ENCODE results near the gene CPEB2. TPM values are rescaled to one million over a fixed set of nuclear protein-coding genes. Genes with fewer than 3 reads are reported as not detected.

The CPEB2 gene
- total and polyA plus RNA-seq, 2 experiments from 2014 or later: 3.5 to 6.6 TPM

DNA sequence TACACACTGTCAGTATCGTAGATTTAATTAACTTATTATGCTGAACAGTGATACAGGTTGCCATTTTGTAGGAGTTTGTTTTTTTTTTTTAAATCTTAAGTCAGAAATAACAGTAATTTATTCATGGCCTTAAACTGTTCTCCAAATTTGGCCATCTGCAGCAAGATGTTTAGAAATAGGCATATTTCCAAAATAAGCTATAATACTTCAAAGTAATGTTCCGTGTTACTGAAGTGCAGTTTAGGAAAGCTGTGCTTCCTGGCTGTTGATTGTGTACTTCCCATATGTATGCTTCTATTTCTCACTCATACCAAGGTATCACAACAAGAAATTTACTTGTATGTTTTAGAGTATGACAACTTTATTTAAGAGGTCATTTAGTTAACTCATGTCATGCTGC is 28.9 kb downstream of the CPEB2 start:
- H3F3A ChIP-seq (ENCODE audit: insufficient read depth): peaks cover 41% of the 10 kb centered on the region
- H4K20me1 ChIP-seq (ENCODE audit: insufficient read depth): no peaks in the 10 kb centered on the region
- no peaks in the 10 kb centered on the region for H3K9me3 ChIP-seq (ENCODE audit: low read depth)
- no peak overlapping the region for H3K4me3 ChIP-seq
- TF ChIP-seq EZH2phosphoT487 (IDR thresholded peaks at IDR 0.05; ENCODE audit: insufficient read depth, low read depth) (no peak), EZH2 (IDR thresholded peaks at IDR 0.05; ENCODE audit: insufficient read depth, poor library complexity, severe bottlenecking) (no peak)
- no peak overlapping the region for H3K9ac ChIP-seq
- H3K27me3 ChIP-seq (replicated peaks; ENCODE audit: insufficient read depth): no peaks in the 10 kb centered on the region
- H3K36me3 ChIP-seq (ENCODE audit: low read depth): peaks cover 21% of the 10 kb centered on the region
- no peaks in the 10 kb centered on the region for H3K9me2 ChIP-seq (ENCODE audit: insufficient read depth)
- H2AFZ ChIP-seq: no peak overlapping the region
- H3K79me2 ChIP-seq (ENCODE audit: insufficient read depth): peaks cover 91% of the 10 kb centered on the region
- peaks cover 57% of the 10 kb centered on the region for H3K4me1 ChIP-seq (ENCODE audit: insufficient read depth)
- peak overlapping the region; percentile 60 for H3K4me2 ChIP-seq (ENCODE audit: unreplicated experiment)
- DNase-seq: no peak
- 80 to 83% methylated on average over 2 of the region's 2 CpGs for WGBS, 2 experiments (ENCODE audit: low coverage in 1 of 2, low lambda C conversion rate in 2 of 2, missing lambda C conversion rate in 2 of 2)
- in situ Hi-C loops (cut with MboI): no loop called here
- no peak overlapping the region; the same call in 1 of the 2 replicates for H3K27ac ChIP-seq

DNA sequence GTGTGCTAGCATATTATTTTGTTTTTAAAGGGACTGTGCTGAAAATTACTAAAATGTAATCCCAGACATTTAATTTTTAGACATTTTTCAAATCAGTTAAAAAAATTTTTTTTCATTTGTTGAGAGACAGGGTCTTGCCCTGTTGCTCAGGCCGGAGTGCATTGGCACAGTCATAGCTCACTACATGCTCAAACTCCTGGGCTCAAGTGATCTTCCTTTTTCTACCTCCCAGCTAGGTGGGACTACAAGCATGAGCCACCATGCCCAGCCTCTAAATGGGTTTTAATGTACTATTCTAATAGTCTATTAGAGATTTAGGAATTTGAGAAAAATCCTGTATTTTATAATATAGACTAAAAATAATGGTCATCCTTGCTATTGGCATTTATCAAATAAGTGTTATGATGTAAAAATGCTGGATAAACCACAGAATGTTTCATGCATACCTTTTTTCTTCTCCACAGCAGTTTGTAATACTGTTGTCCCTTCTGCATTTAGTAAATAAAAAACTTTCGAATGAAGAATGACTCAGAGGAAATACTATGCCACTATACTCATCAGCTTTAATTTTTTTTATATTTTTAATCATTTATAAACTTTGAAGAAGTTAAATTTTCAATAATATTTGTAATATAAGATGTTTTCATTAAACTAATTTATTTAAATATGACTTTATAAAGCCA is 29.9 kb downstream of the CPEB2 start:
- TF ChIP-seq EZH2phosphoT487 (IDR thresholded peaks at IDR 0.05; ENCODE audit: insufficient read depth, low read depth): no peak
- no peak for TF ChIP-seq EZH2 (IDR thresholded peaks at IDR 0.05; ENCODE audit: insufficient read depth, poor library complexity, severe bottlenecking)
- peaks cover 57% of the 10 kb centered on the region for H3K4me1 ChIP-seq (ENCODE audit: insufficient read depth)
- WGBS, 2 experiments (ENCODE audit: low coverage in 1 of 2, low lambda C conversion rate in 2 of 2, missing lambda C conversion rate in 2 of 2): 41 to 42% methylated on average over 2 of the region's 2 CpGs
- peak overlapping the region; percentile 60 for H3K4me2 ChIP-seq (ENCODE audit: unreplicated experiment)
- peaks cover 21% of the 10 kb centered on the region for H3K36me3 ChIP-seq (ENCODE audit: low read depth)
- DNase-seq: peak; percentile 67
- no peaks in the 10 kb centered on the region for H3K9me3 ChIP-seq (ENCODE audit: low read depth)
- H3K9ac ChIP-seq: no peak overlapping the region
- H3F3A ChIP-seq (ENCODE audit: insufficient read depth): peaks cover 41% of the 10 kb centered on the region
- H3K27me3 ChIP-seq (replicated peaks; ENCODE audit: insufficient read depth): no peaks in the 10 kb centered on the region
- H3K27ac ChIP-seq: peak overlapping the region; percentile 43
- no peaks in the 10 kb centered on the region for H4K20me1 ChIP-seq (ENCODE audit: insufficient read depth)
- no peak overlapping the region for H2AFZ ChIP-seq
- no peaks in the 10 kb centered on the region for H3K9me2 ChIP-seq (ENCODE audit: insufficient read depth)
- peaks cover 86% of the 10 kb centered on the region for H3K79me2 ChIP-seq (ENCODE audit: insufficient read depth)
- H3K4me3 ChIP-seq: 0 out of 2 replicates have a peak overlapping the region, but pooled peaks have one; percentile 8
- in situ Hi-C loops (cut with MboI): no loop called here

DNA sequence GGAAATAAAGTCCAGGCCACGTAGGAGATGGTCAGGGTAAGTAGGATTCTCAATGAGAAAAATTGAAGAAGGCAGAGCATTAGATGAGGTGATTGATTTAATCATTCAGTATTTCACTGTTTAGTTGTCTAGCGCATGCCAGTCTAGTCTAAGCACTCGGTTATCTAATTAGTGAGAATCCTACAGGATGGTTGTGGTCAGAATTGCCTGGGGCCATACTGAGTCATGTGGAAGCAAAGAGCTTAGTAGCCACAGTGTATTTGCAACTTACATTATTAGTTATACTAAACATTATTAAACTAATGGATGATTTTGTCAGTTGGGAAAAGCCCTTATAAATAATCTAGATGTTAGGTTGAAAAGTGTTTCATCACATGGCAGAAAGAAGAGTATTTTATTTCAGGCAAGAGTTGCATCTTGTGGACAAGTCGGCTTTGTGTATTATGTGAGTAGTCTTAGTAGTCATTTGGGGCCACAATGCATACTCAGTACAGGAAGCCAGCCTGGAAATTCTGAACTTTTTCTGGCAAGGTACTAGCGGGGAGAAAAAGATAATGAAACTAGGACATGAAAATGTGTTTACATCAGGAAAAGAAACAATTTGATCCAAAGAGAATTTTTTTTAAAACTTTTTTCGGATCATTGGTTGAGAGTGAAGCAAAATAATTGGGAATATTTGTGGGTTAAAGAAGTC is 31.9 kb downstream of the CPEB2 start:
- Histone ChIP-seq H3K4me3 (no peak overlapping the region), H3K9me3 (ENCODE audit: low read depth) (no peaks in the 10 kb centered on the region), H3K27me3 (replicated peaks; ENCODE audit: insufficient read depth) (no peaks in the 10 kb centered on the region), H3K79me2 (ENCODE audit: insufficient read depth) (peaks cover 71% of the 10 kb centered on the region), H3K4me1 (ENCODE audit: insufficient read depth) (peaks cover 60% of the 10 kb centered on the region), H3K36me3 (ENCODE audit: low read depth) (peaks cover 17% of the 10 kb centered on the region), H3K27ac (peak overlapping the region; percentile 29), H3K9me2 (ENCODE audit: insufficient read depth) (no peaks in the 10 kb centered on the region), H3K4me2 (ENCODE audit: unreplicated experiment) (peak overlapping the region; percentile 9), H3K9ac (no peak overlapping the region), H4K20me1 (ENCODE audit: insufficient read depth) (no peaks in the 10 kb centered on the region), H2AFZ (no peak overlapping the region), H3F3A (ENCODE audit: insufficient read depth) (peaks cover 54% of the 10 kb centered on the region)
- TF ChIP-seq EZH2 (IDR thresholded peaks at IDR 0.05; ENCODE audit: insufficient read depth, poor library complexity, severe bottlenecking): no peak
- no peak for TF ChIP-seq EZH2phosphoT487 (IDR thresholded peaks at IDR 0.05; ENCODE audit: insufficient read depth, low read depth)
- in situ Hi-C loops (cut with MboI): no loop called here
- DNase-seq: peak; percentile 70
- 79% methylated on average over 6 of the region's 6 CpGs for WGBS, 2 experiments (ENCODE audit: low coverage in 1 of 2, low lambda C conversion rate in 2 of 2, missing lambda C conversion rate in 2 of 2)

DNA sequence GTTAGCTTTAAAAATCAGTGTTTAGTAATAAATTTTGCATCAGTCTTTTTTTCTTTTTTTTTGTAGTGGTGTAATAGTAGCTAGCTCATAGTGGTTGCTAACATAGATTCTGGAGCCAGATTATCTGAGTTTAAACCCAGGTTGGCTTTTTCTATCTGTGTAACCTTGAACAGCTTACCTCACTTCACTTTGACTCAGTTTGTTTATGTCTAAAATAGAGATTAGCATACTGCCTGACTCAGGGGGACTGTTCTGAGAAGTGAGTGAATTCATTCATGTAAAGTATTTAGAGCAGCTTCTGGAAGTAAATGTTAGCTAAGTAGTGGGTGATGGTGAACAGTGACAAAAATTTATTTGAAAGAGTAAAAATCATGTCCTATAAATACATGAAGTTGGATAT is 32.9 kb downstream of the CPEB2 start:
- H3F3A ChIP-seq (ENCODE audit: insufficient read depth): peaks cover 54% of the 10 kb centered on the region
- in situ Hi-C loops (cut with MboI): no loop called here
- no peaks in the 10 kb centered on the region for H3K9me3 ChIP-seq (ENCODE audit: low read depth)
- no peak overlapping the region for H2AFZ ChIP-seq
- DNase-seq: peak; percentile 47
- no peaks in the 10 kb centered on the region for H3K9me2 ChIP-seq (ENCODE audit: insufficient read depth)
- peaks cover 17% of the 10 kb centered on the region; the same call in 1 of the 2 replicates for H3K36me3 ChIP-seq (ENCODE audit: low read depth)
- H3K4me3 ChIP-seq: no peak overlapping the region
- H3K79me2 ChIP-seq (ENCODE audit: insufficient read depth): peaks cover 71% of the 10 kb centered on the region
- no peak overlapping the region for H3K9ac ChIP-seq
- TF ChIP-seq EZH2 (IDR thresholded peaks at IDR 0.05; ENCODE audit: insufficient read depth, poor library complexity, severe bottlenecking): no peak
- TF ChIP-seq EZH2phosphoT487 (IDR thresholded peaks at IDR 0.05; ENCODE audit: insufficient read depth, low read depth): no peak
- peaks cover 60% of the 10 kb centered on the region for H3K4me1 ChIP-seq (ENCODE audit: insufficient read depth)
- H3K4me2 ChIP-seq (ENCODE audit: unreplicated experiment): peak overlapping the region; percentile 9
- H4K20me1 ChIP-seq (ENCODE audit: insufficient read depth): no peaks in the 10 kb centered on the region
- no peaks in the 10 kb centered on the region for H3K27me3 ChIP-seq (replicated peaks; ENCODE audit: insufficient read depth)
- peak overlapping the region; percentile 29; the same call in 1 of the 2 replicates for H3K27ac ChIP-seq
